IMR-90 (cell line): ENCODE results near the gene SEMA4D. TPM values are rescaled to one million over a fixed set of nuclear protein-coding genes. Genes with fewer than 3 reads are reported as not detected.

ENCODE experiments used
- ATAC-seq: fragments of 200-7000 bp; cut with Tn5 transposase; 2 replicates; pipeline ENCODE4 v1.9.1; 2020; ENCODE audit warnings: low read depth, mild to moderate bottlenecking, moderate library complexity
- BruUV-seq: library from RNA; stranded (reverse); fragments of 400-500 nt; replicated peaks from 2 replicates; lab custom pipeline; 2021; lab: Mats Ljungman, UMichigan
- CTCF ChIA-PET: fragments of 300-600 bp; formaldehyde crosslinking; extraction: SDS; loops from one replicate; lab custom pipeline; 2021; ENCODE audit warnings: antibody characterized with exemption; lab: Yijun Ruan, JAX
- POLR2A ChIA-PET: fragments of 300-600 bp; sonication (Branson Sonifier 250); formaldehyde crosslinking; loops from one replicate; lab custom pipeline; 2022; ENCODE audit warnings: antibody characterized with exemption; ENCODE audit not compliant: unreplicated experiment; lab: Charles Lee
- DNase-seq: peaks from one replicate; pipeline ENCODE4 v3.0.0; 2013
- H2AFZ ChIP-seq: replicated peaks from 2 replicates; pipeline ENCODE3; 2013; ENCODE audit warnings: low read length, mild to moderate bottlenecking; ENCODE audit not compliant: poor library complexity
- H2AK5ac ChIP-seq: 2 replicates; pipeline ENCODE4 v1.6.1; 2013; ENCODE audit warnings: low read depth, low read length, inconsistent platforms
- H2AK9ac ChIP-seq: replicated peaks from 2 replicates; pipeline ENCODE3; 2013; ENCODE audit warnings: mild to moderate bottlenecking, low read depth, low read length, moderate library complexity; ENCODE audit not compliant: poor library complexity
- H2BK120ac ChIP-seq: 2 replicates; pipeline ENCODE4 v1.6.1; 2013; ENCODE audit warnings: low read depth, low read length, inconsistent platforms
- H2BK15ac ChIP-seq: 3 replicates; pipeline ENCODE4 v1.6.1; 2013; ENCODE audit warnings: low read depth, low read length, inconsistent platforms
- H2BK20ac ChIP-seq: 2 replicates; pipeline ENCODE4 v1.6.1; 2013; ENCODE audit warnings: low read depth, mild to moderate bottlenecking, inconsistent platforms, low read length, moderate library complexity
- H2BK5ac ChIP-seq: 2 replicates; pipeline ENCODE4 v1.6.1; 2013; ENCODE audit warnings: mild to moderate bottlenecking, low read depth, low read length, inconsistent platforms; ENCODE audit not compliant: poor library complexity, severe bottlenecking
- H3K14ac ChIP-seq: replicated peaks from 2 replicates; pipeline ENCODE4 v1.6.1; 2013; ENCODE audit warnings: low read depth, low read length, inconsistent platforms
- H3K18ac ChIP-seq: 2 replicates; pipeline ENCODE4 v1.6.1; 2013; ENCODE audit warnings: low read depth, low read length, control low read depth
- H3K23ac ChIP-seq: 2 replicates; pipeline ENCODE4 v1.6.1; 2013; ENCODE audit warnings: low read depth, low read length, inconsistent platforms
- H3K27ac ChIP-seq: 2 replicates; pipeline ENCODE4 v1.5.1; 2013; ENCODE audit warnings: mild to moderate bottlenecking, control low read depth, low read length; ENCODE audit not compliant: insufficient read depth
- H3K27me3 ChIP-seq: 2 replicates; pipeline ENCODE4 v1.6.1; 2013; ENCODE audit warnings: low read length; ENCODE audit not compliant: control insufficient read depth, insufficient read depth
- H3K36me3 ChIP-seq: 2 replicates; pipeline ENCODE4 v1.6.1; 2013; ENCODE audit warnings: low read length, mixed read lengths; ENCODE audit not compliant: control insufficient read depth, insufficient read depth
- H3K4ac ChIP-seq: 2 replicates; pipeline ENCODE4 v1.6.1; 2013; ENCODE audit warnings: low read depth, low read length, inconsistent platforms
- H3K4me1 ChIP-seq: 2 replicates; pipeline ENCODE4 v1.6.1; 2013; ENCODE audit warnings: low read length, mixed read lengths; ENCODE audit not compliant: control insufficient read depth, insufficient read depth
- H3K4me2 ChIP-seq: 2 replicates; pipeline ENCODE4 v1.6.1; 2013; ENCODE audit warnings: low read depth, mild to moderate bottlenecking, control low read depth, low read length, moderate library complexity
- H3K4me3 ChIP-seq: 2 replicates; pipeline ENCODE4 v1.5.1; 2013; ENCODE audit warnings: low read depth, mild to moderate bottlenecking, control low read depth, low read length, moderate library complexity; ENCODE audit not compliant: insufficient read depth
- H3K56ac ChIP-seq: 2 replicates; pipeline ENCODE4 v1.6.1; 2013; ENCODE audit warnings: low read length, inconsistent platforms; ENCODE audit not compliant: insufficient read depth; ENCODE audit errors: extremely low read depth
- H3K79me1 ChIP-seq, 2 experiments: 2 replicates each; pipeline ENCODE4 v1.6.1; 2013; ENCODE audit warnings: low read length in 2 of 2, inconsistent platforms in 1 of 2, low read depth in 1 of 2
- H3K9ac ChIP-seq: 2 replicates; pipeline ENCODE4 v1.6.1; 2013; ENCODE audit warnings: low read depth, low read length, control low read depth
- H3K9me1 ChIP-seq: 2 replicates; pipeline ENCODE4 v1.6.1; 2013; ENCODE audit warnings: low read length, inconsistent platforms; ENCODE audit not compliant: insufficient read depth
- H3K9me3 ChIP-seq: 2 replicates; pipeline ENCODE4 v1.6.1; 2013; ENCODE audit warnings: low read length; ENCODE audit not compliant: control insufficient read depth, insufficient read depth
- H4K20me1 ChIP-seq: 2 replicates; pipeline ENCODE4 v1.6.1; 2013; ENCODE audit warnings: low read length, inconsistent platforms; ENCODE audit not compliant: insufficient read depth
- H4K5ac ChIP-seq: 2 replicates; pipeline ENCODE4 v1.6.1; 2013; ENCODE audit warnings: mild to moderate bottlenecking, low read depth, low read length, control low read depth
- H4K8ac ChIP-seq, 2 experiments: 2 replicates each; pipeline ENCODE4 v1.6.1; 2013; ENCODE audit warnings: low read depth in 2 of 2, low read length in 2 of 2, control low read depth in 1 of 2, inconsistent platforms in 1 of 2
- H4K91ac ChIP-seq: 2 replicates; pipeline ENCODE4 v1.6.1; 2013; ENCODE audit warnings: low read depth, low read length, inconsistent platforms; ENCODE audit not compliant: insufficient read depth
- BHLHE40 ChIP-seq: fragments of 150-350 bp; IDR thresholded peaks from 2 replicates; pipeline ENCODE4 v1.6.1; 2016; ENCODE audit warnings: mild to moderate bottlenecking, low read depth, low read length
- CEBPB ChIP-seq: IDR thresholded peaks from 2 replicates; pipeline ENCODE4 v1.6.1; 2012; ENCODE audit warnings: low read depth, low read length, improper control_type of control experiment
- CHD1 ChIP-seq: IDR thresholded peaks from 2 replicates; pipeline ENCODE4 v1.6.1; 2012; ENCODE audit warnings: low read depth, low read length, improper control_type of control experiment
- FOS ChIP-seq: fragments of 150-350 bp; IDR thresholded peaks from 2 replicates; pipeline ENCODE4 v1.6.1; 2016; ENCODE audit warnings: low read depth, low read length
- MAFK ChIP-seq: IDR thresholded peaks from 2 replicates; pipeline ENCODE4 v1.6.1; 2012; ENCODE audit warnings: low read depth, low read length, improper control_type of control experiment
- MAZ ChIP-seq: IDR thresholded peaks from 2 replicates; pipeline ENCODE4 v1.6.1; 2012; ENCODE audit warnings: low read depth, mild to moderate bottlenecking, low read length, improper control_type of control experiment, moderate library complexity, borderline replicate concordance
- MXI1 ChIP-seq: IDR thresholded peaks from 2 replicates; pipeline ENCODE4 v1.6.1; 2012; ENCODE audit warnings: low read depth, mild to moderate bottlenecking, low read length, moderate library complexity, borderline replicate concordance
- NFE2L2 ChIP-seq: fragments of 150-350 bp; IDR thresholded peaks from 2 replicates; pipeline ENCODE4 v1.6.1; 2016; ENCODE audit warnings: low read depth, mild to moderate bottlenecking, low read length
- POLR2A ChIP-seq: IDR thresholded peaks from 2 replicates; pipeline ENCODE4 v1.6.1; 2012; ENCODE audit warnings: mild to moderate bottlenecking, low read depth, low read length
- RAD21 ChIP-seq: IDR thresholded peaks from 2 replicates; pipeline ENCODE4 v1.6.1; 2012; ENCODE audit warnings: low read length, improper control_type of control experiment
- RCOR1 ChIP-seq: IDR thresholded peaks from 2 replicates; pipeline ENCODE4 v1.6.1; 2012; ENCODE audit warnings: mild to moderate bottlenecking, low read length, improper control_type of control experiment; ENCODE audit not compliant: insufficient replicate concordance
- RFX5 ChIP-seq: IDR thresholded peaks from 2 replicates; pipeline ENCODE4 v1.8.0; 2012; ENCODE audit warnings: low read depth, mild to moderate bottlenecking, low read length, moderate library complexity
- SMC3 ChIP-seq: fragments of 150-350 bp; IDR thresholded peaks from 2 replicates; pipeline ENCODE4 v1.6.1; 2016; ENCODE audit warnings: low read depth, mild to moderate bottlenecking, antibody characterized with exemption, low read length, moderate library complexity
- WGBS, 2 experiments: methylation state at CpG; one replicate each; pipeline versions ENCODE4 v1.1.5 to v1.1.7; 2013; ENCODE audit warnings: missing lambda C conversion rate in 2 of 2; ENCODE audit not compliant: insufficient read length in 1 of 2; ENCODE audit errors: extremely low coverage in 2 of 2; 5-methylcytosine and 5-hydroxymethylcytosine counted together
- dilution Hi-C: fragments of 300-500 bp; cut with HindIII; formaldehyde crosslinking; loops from one replicate; pipeline ENCODE4 v1.14.3; 2018; ENCODE audit warnings: low sequenced_read_pairs; ENCODE audit not compliant: unreplicated experiment
- in situ Hi-C: fragments of 300-500 bp; cut with MboI; formaldehyde crosslinking; loops from 3 replicates; pipeline ENCODE4 v1.14.3; 2019; ENCODE audit warnings: low sequenced_read_pairs, inconsistent platforms, mixed read lengths
- intact Hi-C: fragments of 100-400 bp; cut with micrococcal nuclease; formaldehyde crosslinking; loops from 2 replicates; pipeline ENCODE4 v1.10.0; 2022
- polyA plus RNA-seq, 3 experiments: library from polyadenylated mRNA; depleted of rRNA; stranded (reverse); fragments of >200 nt; gene quantifications; 2 replicates each; pipeline ENCODE4 v1.2.3, GENCODE V29; 2012; ENCODE audit warnings: low replicate concordance in 1 of 3
- total RNA-seq: library from RNA; depleted of rRNA; stranded (reverse); fragments of >200 nt; gene quantifications from 2 replicates; pipeline ENCODE4 v1.2.3, GENCODE V29; 2012
- TF ChIP-seq, protein P1 (sequence below): fragments of 150-350 bp; IDR thresholded peaks from 2 replicates; pipeline ENCODE4 v1.6.1; 2016; ENCODE audit warnings: low read depth, mild to moderate bottlenecking, low read length, moderate library complexity, borderline replicate concordance
- TF ChIP-seq, protein P2 (sequence below): fragments of 150-350 bp; IDR thresholded peaks from 2 replicates; pipeline ENCODE4 v1.6.1; 2017; ENCODE audit warnings: mild to moderate bottlenecking, antibody characterized with exemption, low read length, low read depth
- TF ChIP-seq, protein P3 (sequence below): conservative IDR thresholded peaks from 2 replicates; pipeline ENCODE4 v1.5.1; 2012; ENCODE audit warnings: mild to moderate bottlenecking, low read depth, low read length, improper control_type of control experiment

SEMA4D gene
- total and polyA plus RNA-seq, 2 of the 4 experiments (the other 2 are of a cell fraction): 0.90 to 1.5 TPM

DNA sequence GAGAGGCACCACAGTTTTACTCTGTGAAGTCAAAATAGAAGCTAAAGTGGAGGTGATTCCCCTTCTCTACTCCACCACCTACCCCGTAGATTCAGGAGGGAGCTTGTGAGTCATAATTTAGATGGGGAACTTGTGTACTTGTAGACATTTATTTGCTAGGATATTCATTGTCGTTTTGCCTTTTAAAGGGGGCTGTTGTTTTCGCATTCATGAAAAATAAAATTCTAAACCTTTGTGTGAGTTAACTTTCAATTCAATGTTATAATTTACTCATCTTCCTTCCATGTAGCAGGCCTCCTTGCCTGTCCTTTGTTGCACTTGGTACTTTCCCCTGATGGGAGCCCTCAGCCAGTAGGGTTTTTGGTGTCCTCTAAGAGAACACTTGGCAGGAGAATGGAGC is 157.6 kb downstream of the SEMA4D start:
- no peak overlapping the region for H3K4me2 ChIP-seq
- dilution Hi-C loops (no loop called here), in situ Hi-C loops (no loop called here), intact Hi-C loops (no loop called here)
- no peaks in the 10 kb centered on the region for H3K27me3 ChIP-seq
- H2BK20ac ChIP-seq: no peak overlapping the region
- no peak overlapping the region for H2AK9ac ChIP-seq
- H3K4ac ChIP-seq: no peak overlapping the region
- H2BK15ac ChIP-seq: no peak overlapping the region
- no peak overlapping the region for H4K5ac ChIP-seq
- H3K9ac ChIP-seq: no peak overlapping the region
- no peak for DNase-seq
- no peaks in the 10 kb centered on the region; the same call in 1 of the 2 replicates for H3K9me1 ChIP-seq
- POLR2A ChIA-PET: no interaction called here
- WGBS, 2 experiments: no CpG with 5 or more reads among the region's 3 CpGs
- no peak overlapping the region for H2BK120ac ChIP-seq
- no peak overlapping the region for H3K56ac ChIP-seq
- no peak overlapping the region for H2AK5ac ChIP-seq
- H3K23ac ChIP-seq: no peak overlapping the region
- no TSS peak for BruUV-seq
- H3K4me1 ChIP-seq: no peaks in the 10 kb centered on the region
- H3K79me1 ChIP-seq: peaks cover 0 to 2% of the 10 kb centered on the region in 2 experiments; a peak in 2 of 4 replicates
- H4K91ac ChIP-seq: no peak overlapping the region
- H3K27ac ChIP-seq: no peak overlapping the region
- H2AFZ ChIP-seq: no peak overlapping the region
- H3K14ac ChIP-seq: no peak overlapping the region
- H3K36me3 ChIP-seq: peaks cover 36% of the 10 kb centered on the region
- no peak overlapping the region for H3K18ac ChIP-seq
- TF ChIP-seq CEBPB (no peak), MAZ (no peak), RCOR1 (no peak), BHLHE40 (no peak), RAD21 (no peak), RFX5 (no peak), MXI1 (no peak), POLR2A (no peak), SMC3 (no peak), CHD1 (no peak), FOS (no peak), NFE2L2 (no peak), MAFK (no peak)
- TF ChIP-seq, protein P1, sequence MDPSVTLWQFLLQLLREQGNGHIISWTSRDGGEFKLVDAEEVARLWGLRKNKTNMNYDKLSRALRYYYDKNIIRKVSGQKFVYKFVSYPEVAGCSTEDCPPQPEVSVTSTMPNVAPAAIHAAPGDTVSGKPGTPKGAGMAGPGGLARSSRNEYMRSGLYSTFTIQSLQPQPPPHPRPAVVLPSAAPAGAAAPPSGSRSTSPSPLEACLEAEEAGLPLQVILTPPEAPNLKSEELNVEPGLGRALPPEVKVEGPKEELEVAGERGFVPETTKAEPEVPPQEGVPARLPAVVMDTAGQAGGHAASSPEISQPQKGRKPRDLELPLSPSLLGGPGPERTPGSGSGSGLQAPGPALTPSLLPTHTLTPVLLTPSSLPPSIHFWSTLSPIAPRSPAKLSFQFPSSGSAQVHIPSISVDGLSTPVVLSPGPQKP: no peak
- TF ChIP-seq, protein P2, sequence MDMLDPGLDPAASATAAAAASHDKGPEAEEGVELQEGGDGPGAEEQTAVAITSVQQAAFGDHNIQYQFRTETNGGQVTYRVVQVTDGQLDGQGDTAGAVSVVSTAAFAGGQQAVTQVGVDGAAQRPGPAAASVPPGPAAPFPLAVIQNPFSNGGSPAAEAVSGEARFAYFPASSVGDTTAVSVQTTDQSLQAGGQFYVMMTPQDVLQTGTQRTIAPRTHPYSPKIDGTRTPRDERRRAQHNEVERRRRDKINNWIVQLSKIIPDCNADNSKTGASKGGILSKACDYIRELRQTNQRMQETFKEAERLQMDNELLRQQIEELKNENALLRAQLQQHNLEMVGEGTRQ: no peak
- TF ChIP-seq, protein P3, sequence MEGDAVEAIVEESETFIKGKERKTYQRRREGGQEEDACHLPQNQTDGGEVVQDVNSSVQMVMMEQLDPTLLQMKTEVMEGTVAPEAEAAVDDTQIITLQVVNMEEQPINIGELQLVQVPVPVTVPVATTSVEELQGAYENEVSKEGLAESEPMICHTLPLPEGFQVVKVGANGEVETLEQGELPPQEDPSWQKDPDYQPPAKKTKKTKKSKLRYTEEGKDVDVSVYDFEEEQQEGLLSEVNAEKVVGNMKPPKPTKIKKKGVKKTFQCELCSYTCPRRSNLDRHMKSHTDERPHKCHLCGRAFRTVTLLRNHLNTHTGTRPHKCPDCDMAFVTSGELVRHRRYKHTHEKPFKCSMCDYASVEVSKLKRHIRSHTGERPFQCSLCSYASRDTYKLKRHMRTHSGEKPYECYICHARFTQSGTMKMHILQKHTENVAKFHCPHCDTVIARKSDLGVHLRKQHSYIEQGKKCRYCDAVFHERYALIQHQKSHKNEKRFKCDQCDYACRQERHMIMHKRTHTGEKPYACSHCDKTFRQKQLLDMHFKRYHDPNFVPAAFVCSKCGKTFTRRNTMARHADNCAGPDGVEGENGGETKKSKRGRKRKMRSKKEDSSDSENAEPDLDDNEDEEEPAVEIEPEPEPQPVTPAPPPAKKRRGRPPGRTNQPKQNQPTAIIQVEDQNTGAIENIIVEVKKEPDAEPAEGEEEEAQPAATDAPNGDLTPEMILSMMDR: no peak
- ATAC-seq: no peak
- no peak overlapping the region for H4K8ac ChIP-seq
- CTCF ChIA-PET: no interaction called here
- no peak overlapping the region for H3K4me3 ChIP-seq
- no peaks in the 10 kb centered on the region for H3K9me3 ChIP-seq
- no peak overlapping the region for H2BK5ac ChIP-seq
- no peaks in the 10 kb centered on the region for H4K20me1 ChIP-seq
